ENCODE results near the gene XPNPEP2. TPM values are rescaled to one million over a fixed set of nuclear protein-coding genes. Genes with fewer than 3 reads are reported as not detected.

XPNPEP2 gene
- total and polyA plus RNA-seq, 4 donors, result 0.19 to 23.0 (median 4.9) TPM

GRCh38 chrX:129717892-129718291, 20.9 kb upstream of the XPNPEP2 start:
- Histone ChIP-seq H3K9ac (ENCODE audit: low read depth in 1 of 2, low read length in 2 of 2) (no peak overlapping the region), H3K9me3 (ENCODE audit: control insufficient read depth in 4 of 4, low read length in 3 of 4) (no peaks in the 10 kb centered on the region), H3K27me3 (ENCODE audit: control insufficient read depth in 4 of 4, insufficient read depth in 4 of 4, low read length in 3 of 4) (no peaks in the 10 kb centered on the region), H3K4me1 (ENCODE audit: control insufficient read depth in 4 of 4, insufficient read depth in 4 of 4, low read length in 3 of 4) (peaks cover 0 to 4% (median 0%) of the 10 kb centered on the region in 4 donors), H3K27ac (ENCODE audit: low read depth in 1 of 2, low read length in 2 of 2) (no peak overlapping the region), H3K36me3 (ENCODE audit: control insufficient read depth in 4 of 4, insufficient read depth in 3 of 4, low read depth in 1 of 4, low read length in 3 of 4) (no peaks in the 10 kb centered on the region), H3K4me3 (ENCODE audit: low read depth in 1 of 3, low read length in 3 of 3) (no peak overlapping the region)
- 93% methylated on average over 5 of the region's 5 CpGs for WGBS
- DNase-seq (ENCODE audit: low spot score), result no peak
- TF ChIP-seq RXRA (IDR thresholded peaks at IDR 0.05) (no peak), RAD21 (IDR thresholded peaks at IDR 0.05) (no peak), GABPA (IDR thresholded peaks at IDR 0.05 in 1 of 2, conservative IDR thresholded peaks at IDR 0.05 in 1 of 2) (no peak), SP1 (IDR thresholded peaks at IDR 0.05) (no peak), ATF3 (IDR thresholded peaks at IDR 0.05) (no peak), NR2F2 (IDR thresholded peaks at IDR 0.05) (no peak), TAF1 (conservative IDR thresholded peaks at IDR 0.05) (no peak), FOXA1 (IDR thresholded peaks at IDR 0.05) (no peak), YY1 (IDR thresholded peaks at IDR 0.05) (no peak)

- TF ChIP-seq EGR1 (IDR thresholded peaks at IDR 0.05; ENCODE audit: low read depth in 2 of 2), result no peak
- no peak for TF ChIP-seq YY1 (IDR thresholded peaks at IDR 0.05)
- TF ChIP-seq HNF4A (conservative IDR thresholded peaks at IDR 0.05), result no peak
- TF ChIP-seq ZBTB33 (IDR thresholded peaks at IDR 0.05), result no peak
- no peak for TF ChIP-seq FOXA2 (IDR thresholded peaks at IDR 0.05)
- no peak for TF ChIP-seq ATF3 (IDR thresholded peaks at IDR 0.05)
- no peak for TF ChIP-seq HNF4G (IDR thresholded peaks at IDR 0.05)
- no peak for TF ChIP-seq RXRA (IDR thresholded peaks at IDR 0.05)
- TF ChIP-seq REST (IDR thresholded peaks at IDR 0.05), result no peak
- no peak for TF ChIP-seq RAD21 (IDR thresholded peaks at IDR 0.05)
- TF ChIP-seq TAF1 (conservative IDR thresholded peaks at IDR 0.05), result no peak
- no peak for TF ChIP-seq JUND (IDR thresholded peaks at IDR 0.05)
- H3K9me3 ChIP-seq (ENCODE audit: control insufficient read depth in 4 of 4, low read length in 3 of 4), result no peaks in the 10 kb centered on the region
- peaks cover 0 to under 1% (median 0%) of the 10 kb centered on the region in 4 donors for H3K4me1 ChIP-seq (ENCODE audit: control insufficient read depth in 4 of 4, insufficient read depth in 4 of 4, low read length in 3 of 4)
- no peak overlapping the region for H3K27ac ChIP-seq (ENCODE audit: low read depth in 1 of 2, low read length in 2 of 2)
- H3K27me3 ChIP-seq (ENCODE audit: control insufficient read depth in 4 of 4, insufficient read depth in 4 of 4, low read length in 3 of 4), result no peaks in the 10 kb centered on the region
- WGBS, result 88% methylated on average over 5 of the region's 5 CpGs
- DNase-seq (ENCODE audit: low spot score), result no peak
- no peaks in the 10 kb centered on the region for H3K36me3 ChIP-seq (ENCODE audit: control insufficient read depth in 4 of 4, insufficient read depth in 3 of 4, low read depth in 1 of 4, low read length in 3 of 4)
- H3K9ac ChIP-seq (ENCODE audit: low read depth in 1 of 2, low read length in 2 of 2), result no peak overlapping the region
- H3K4me3 ChIP-seq (ENCODE audit: low read depth in 1 of 3, low read length in 3 of 3), result no peak overlapping the region
These were observed 20.1 kb upstream of the XPNPEP2 start for GRCh38 chrX:129718676-129719075.

Data from liver (tissue), 9 donors.